Activated T-helper 17 cell treated with anti-CD3 and anti-CD28 coated beads, Interleukin-2, amount 50 U/mL, for 72 hours (primary cell): ENCODE results near the gene RFX2. TPM values are rescaled to one million over a fixed set of nuclear protein-coding genes. Genes with fewer than 3 reads are reported as not detected.
"Not testable (repeated sequence)": the region's sequence is repeated elsewhere in the genome, so short reads cannot be mapped to it uniquely, and the experiment has no call there.

ENCODE experiments used
- ATAC-seq: fragments of 150-1000 bp; cut with Tn5 transposase; replicated peaks from 2 replicates; pipeline ENCODE4 v1.10.0; 2021; ENCODE audit warnings: mild to moderate bottlenecking, moderate library complexity
- H3K27ac Mint-ChIP-seq: one replicate; pipeline ENCODE4 v1.8.0; 2022; ENCODE audit warnings: mixed read lengths
- H3K27me3 Mint-ChIP-seq: one replicate; pipeline ENCODE4 v1.8.0; 2022; ENCODE audit warnings: mixed read lengths
- H3K36me3 Mint-ChIP-seq: one replicate; pipeline ENCODE4 v1.8.0; 2022; ENCODE audit warnings: low read depth, mild to moderate bottlenecking, mixed read lengths
- H3K4me1 Mint-ChIP-seq: one replicate; pipeline ENCODE4 v1.8.0; 2022; ENCODE audit warnings: mixed read lengths
- H3K4me3 Mint-ChIP-seq: one replicate; pipeline ENCODE4 v1.8.0; 2022; ENCODE audit warnings: mild to moderate bottlenecking, mixed read lengths
- H3K9me3 Mint-ChIP-seq: one replicate; pipeline ENCODE4 v1.8.0; 2022; ENCODE audit warnings: mixed read lengths
- total RNA-seq, 2 donors: library from RNA; stranded (reverse); gene quantifications; one replicate each; pipeline ENCODE4 v1.2.3, GENCODE V29; 2022

RFX2 gene
- total RNA-seq, 2 donors from 2014 or later, result 9.7 to 20.7 TPM

- peaks cover 5% of the 10 kb centered on the region for H3K9me3 Mint-ChIP-seq
- peaks cover 6% of the 10 kb centered on the region for H3K36me3 Mint-ChIP-seq
- H3K4me1 Mint-ChIP-seq, result peaks cover 13% of the 10 kb centered on the region
- H3K27ac Mint-ChIP-seq, result no peak overlapping the region
- no peak overlapping the region for H3K4me3 Mint-ChIP-seq
- H3K27me3 Mint-ChIP-seq, result no peaks in the 10 kb centered on the region
- no peak for ATAC-seq
Observed at GRCh38 chr19:6073858-6074708, 36.2 kb downstream of the RFX2 start.

GRCh38 chr19:6073233-6073632 is 37.1 kb downstream of the RFX2 start:
- not testable (repeated sequence) for H3K27ac Mint-ChIP-seq, H3K36me3 Mint-ChIP-seq, H3K9me3 Mint-ChIP-seq, ATAC-seq, H3K27me3 Mint-ChIP-seq, H3K4me3 Mint-ChIP-seq
- peaks cover 18% of the 10 kb centered on the region for H3K4me1 Mint-ChIP-seq

- peaks cover 6% of the 10 kb centered on the region for H3K36me3 Mint-ChIP-seq
- H3K27me3 Mint-ChIP-seq, result no peaks in the 10 kb centered on the region
- no peak overlapping the region for H3K4me3 Mint-ChIP-seq
- H3K27ac Mint-ChIP-seq, result no peak overlapping the region
- H3K4me1 Mint-ChIP-seq, result peaks cover 25% of the 10 kb centered on the region
- peaks cover 5% of the 10 kb centered on the region for H3K9me3 Mint-ChIP-seq
- no peak for ATAC-seq
Observed at GRCh38 chr19:6071875-6072274, 38.4 kb downstream of the RFX2 start.

GRCh38 chr19:6070720-6071485 is 39.4 kb downstream of the RFX2 start:
- peaks cover 33% of the 10 kb centered on the region for H3K4me1 Mint-ChIP-seq
- H3K9me3 Mint-ChIP-seq, result peaks cover 5% of the 10 kb centered on the region
- peaks cover 6% of the 10 kb centered on the region for H3K36me3 Mint-ChIP-seq
- no peaks in the 10 kb centered on the region for H3K27me3 Mint-ChIP-seq
- no peak overlapping the region for H3K27ac Mint-ChIP-seq
- ATAC-seq, result no peak
- no peak overlapping the region for H3K4me3 Mint-ChIP-seq

- Mint-ChIP-seq H3K27ac (no peak overlapping the region), H3K4me3 (no peak overlapping the region), H3K4me1 (peaks cover 34% of the 10 kb centered on the region), H3K9me3 (peaks cover 5% of the 10 kb centered on the region), H3K27me3 (no peaks in the 10 kb centered on the region), H3K36me3 (peaks cover 6% of the 10 kb centered on the region)
- ATAC-seq, result no peak
Observed at GRCh38 chr19:6070207-6070681, 40.1 kb downstream of the RFX2 start.

GRCh38 chr19:6069268-6069791 is 41.0 kb downstream of the RFX2 start:
- Mint-ChIP-seq H3K4me3 (peak overlapping the region; percentile 10), H3K27me3 (no peaks in the 10 kb centered on the region), H3K36me3 (peaks cover 6% of the 10 kb centered on the region), H3K9me3 (peaks cover 5% of the 10 kb centered on the region), H3K4me1 (peaks cover 34% of the 10 kb centered on the region), H3K27ac (peak overlapping the region; percentile 77)
- peak; percentile 71 for ATAC-seq

GRCh38 chr19:6068711-6069110 is 41.6 kb downstream of the RFX2 start:
- peaks cover 39% of the 10 kb centered on the region for H3K4me1 Mint-ChIP-seq
- no peak for ATAC-seq
- no peaks in the 10 kb centered on the region for H3K27me3 Mint-ChIP-seq
- H3K36me3 Mint-ChIP-seq, result peaks cover 6% of the 10 kb centered on the region
- peaks cover 5% of the 10 kb centered on the region for H3K9me3 Mint-ChIP-seq
- no peak overlapping the region for H3K4me3 Mint-ChIP-seq
- peak overlapping the region; percentile 77 for H3K27ac Mint-ChIP-seq

GRCh38 chr19:6067975-6068374 is 42.3 kb downstream of the RFX2 start:
- no peak overlapping the region for H3K4me3 Mint-ChIP-seq

GRCh38 chr19:6066661-6067646 is 43.3 kb downstream of the RFX2 start:
- peaks cover 5% of the 10 kb centered on the region for H3K9me3 Mint-ChIP-seq
- H3K4me3 Mint-ChIP-seq, result peak overlapping the region; percentile 63
- H3K27me3 Mint-ChIP-seq, result no peaks in the 10 kb centered on the region
- peaks cover 51% of the 10 kb centered on the region for H3K4me1 Mint-ChIP-seq
- peak overlapping the region; percentile 88 for H3K27ac Mint-ChIP-seq
- ATAC-seq, result no peak
- H3K36me3 Mint-ChIP-seq, result peaks cover 6% of the 10 kb centered on the region

More at GRCh38 chr19:6067975-6068374, 42.3 kb downstream of the RFX2 start:
- Mint-ChIP-seq H3K27me3 (no peaks in the 10 kb centered on the region), H3K36me3 (peaks cover 6% of the 10 kb centered on the region), H3K27ac (peak overlapping the region; percentile 88), H3K4me1 (peaks cover 42% of the 10 kb centered on the region), H3K9me3 (peaks cover 5% of the 10 kb centered on the region)
- no peak for ATAC-seq

GRCh38 chr19:6065685-6066374 is 44.5 kb downstream of the RFX2 start:
- Mint-ChIP-seq H3K9me3 (peaks cover 5% of the 10 kb centered on the region), H3K4me3 (peak overlapping the region; percentile 63), H3K36me3 (peaks cover 6% of the 10 kb centered on the region), H3K4me1 (peaks cover 56% of the 10 kb centered on the region), H3K27ac (peak overlapping the region; percentile 88), H3K27me3 (no peaks in the 10 kb centered on the region)
- peak; percentile 58 for ATAC-seq

GRCh38 chr19:6064336-6065073 is 45.8 kb downstream of the RFX2 start:
- Mint-ChIP-seq H3K4me3 (peak overlapping the region; percentile 34), H3K36me3 (peaks cover 2% of the 10 kb centered on the region), H3K27ac (peak overlapping the region; percentile 61), H3K9me3 (peaks cover 3% of the 10 kb centered on the region), H3K4me1 (peaks cover 63% of the 10 kb centered on the region), H3K27me3 (no peaks in the 10 kb centered on the region)
- ATAC-seq, result no peak

- peak overlapping the region; percentile 61 for H3K27ac Mint-ChIP-seq
- H3K4me3 Mint-ChIP-seq, result peak overlapping the region; percentile 34
- H3K9me3 Mint-ChIP-seq, result no peaks in the 10 kb centered on the region
- no peak for ATAC-seq
- no peaks in the 10 kb centered on the region for H3K27me3 Mint-ChIP-seq
- peaks cover 58% of the 10 kb centered on the region for H3K4me1 Mint-ChIP-seq
- no peaks in the 10 kb centered on the region for H3K36me3 Mint-ChIP-seq
Observed at GRCh38 chr19:6063576-6064335, 46.5 kb downstream of the RFX2 start.
